ENCODE data around the gene ANKRD13B. TPM values are rescaled to one million over a fixed set of nuclear protein-coding genes. Genes with fewer than 3 reads are reported as not detected.

The ANKRD13B gene
- total RNA-seq, 3 donors from 2014 or later: 8.5 to 13.0 (median 9.2) TPM

- Histone ChIP-seq H3K4me3 (no peak overlapping the region), H3K9me3 (no peaks in the 10 kb centered on the region), H3K27ac (peak overlapping the region in 1 of 2 donors; percentile 52), H3K36me3 (no peaks in the 10 kb centered on the region), H3K4me1 (peaks cover 2 to 10% of the 10 kb centered on the region in 2 donors), H3K27me3 (no peaks in the 10 kb centered on the region)
- no peak for DNase-seq (ENCODE audit: low spot score in 2 of 2)
- intact Hi-C loops (cut with DNase I; ENCODE audit: low total_unique reads): no loop called here
- TF ChIP-seq POLR2AphosphoS5 (IDR thresholded peaks at IDR 0.05) (no peak), CTCF (IDR thresholded peaks at IDR 0.05) (no peak)
Observed at GRCh38 chr17:29596811-29597210, 3.9 kb downstream of the ANKRD13B start.

GRCh38 chr17:29597361-29598172 lies 4.6 kb downstream of the ANKRD13B start:
- no peak for DNase-seq (ENCODE audit: low spot score in 2 of 2)
- intact Hi-C loops (cut with DNase I; ENCODE audit: low total_unique reads): no loop called here

GRCh38 chr17:29603109-29603674 lies 10.3 kb downstream of the ANKRD13B start:
- H3K36me3 ChIP-seq: no peaks in the 10 kb centered on the region
- TF ChIP-seq CTCF (IDR thresholded peaks at IDR 0.05): no peak
- TF ChIP-seq POLR2A (IDR thresholded peaks at IDR 0.05): no peak
- TF ChIP-seq POLR2AphosphoS5 (IDR thresholded peaks at IDR 0.05): no peak
- DNase-seq (ENCODE audit: low spot score in 2 of 2): no peak
- no peaks in the 10 kb centered on the region for H3K9me3 ChIP-seq
- no peak overlapping the region for H3K4me3 ChIP-seq
- no peaks in the 10 kb centered on the region for H3K27me3 ChIP-seq
- no peak overlapping the region for H3K27ac ChIP-seq
- intact Hi-C loops (cut with DNase I; ENCODE audit: low total_unique reads): no loop called here
- no peaks in the 10 kb centered on the region for H3K4me1 ChIP-seq

More at GRCh38 chr17:29597361-29598172, 4.6 kb downstream of the ANKRD13B start:
- no peaks in the 10 kb centered on the region for H3K36me3 ChIP-seq
- H3K9me3 ChIP-seq: no peaks in the 10 kb centered on the region
- H3K4me3 ChIP-seq: no peak overlapping the region
- peaks cover 0 to 3% of the 10 kb centered on the region in 2 donors for H3K4me1 ChIP-seq
- TF ChIP-seq POLR2A (IDR thresholded peaks at IDR 0.05): no peak
- no peaks in the 10 kb centered on the region for H3K27me3 ChIP-seq
- H3K27ac ChIP-seq: no peak overlapping the region

GRCh38 chr17:29607557-29608195 lies 14.7 kb downstream of the ANKRD13B start:
- no peaks in the 10 kb centered on the region for H3K4me1 ChIP-seq
- no peak overlapping the region for H3K4me3 ChIP-seq
- H3K27ac ChIP-seq: no peak overlapping the region
- no peaks in the 10 kb centered on the region for H3K27me3 ChIP-seq
- TF ChIP-seq POLR2A (IDR thresholded peaks at IDR 0.05): no peak
- intact Hi-C loops (cut with DNase I; ENCODE audit: low total_unique reads): no loop called here
- no peaks in the 10 kb centered on the region for H3K9me3 ChIP-seq
- no peaks in the 10 kb centered on the region for H3K36me3 ChIP-seq
- DNase-seq (ENCODE audit: low spot score in 2 of 2): no peak

GRCh38 chr17:29608986-29609385 lies 16.1 kb downstream of the ANKRD13B start:
- H3K4me1 ChIP-seq: peaks cover 0 to 7% of the 10 kb centered on the region in 2 donors
- H3K27ac ChIP-seq: no peak overlapping the region
- no peak for TF ChIP-seq POLR2A (IDR thresholded peaks at IDR 0.05)
- no peak for TF ChIP-seq POLR2AphosphoS5 (IDR thresholded peaks at IDR 0.05)
- TF ChIP-seq CTCF (IDR thresholded peaks at IDR 0.05): no peak
- no peaks in the 10 kb centered on the region for H3K9me3 ChIP-seq
- H3K4me3 ChIP-seq: no peak overlapping the region
- intact Hi-C loops (cut with DNase I; ENCODE audit: low total_unique reads): no loop called here
- no peaks in the 10 kb centered on the region for H3K27me3 ChIP-seq
- no peaks in the 10 kb centered on the region for H3K36me3 ChIP-seq
- DNase-seq (ENCODE audit: low spot score in 2 of 2): no peak

- no peak overlapping the region for H3K27ac ChIP-seq
- no peaks in the 10 kb centered on the region for H3K36me3 ChIP-seq
- DNase-seq (ENCODE audit: low spot score in 2 of 2): no peak
- H3K27me3 ChIP-seq: no peaks in the 10 kb centered on the region
- no peak for TF ChIP-seq CTCF (IDR thresholded peaks at IDR 0.05)
- TF ChIP-seq POLR2A (IDR thresholded peaks at IDR 0.05): no peak
- no peak for TF ChIP-seq POLR2AphosphoS5 (IDR thresholded peaks at IDR 0.05)
- intact Hi-C loops (cut with DNase I; ENCODE audit: low total_unique reads): no loop called here
- H3K4me3 ChIP-seq: no peak overlapping the region
- peaks cover 0 to 7% of the 10 kb centered on the region in 2 donors for H3K4me1 ChIP-seq
- H3K9me3 ChIP-seq: no peaks in the 10 kb centered on the region
Observed at GRCh38 chr17:29610395-29610794, 17.5 kb downstream of the ANKRD13B start.

Measured in breast epithelium (tissue), 4 donors.